OCI-LY1 (cell line): ENCODE measurements around the gene AP1M1.
"Not testable (repeated sequence)": the region's sequence is repeated elsewhere in the genome, so short reads cannot be mapped to it uniquely, and the experiment has no call there.

ENCODE experiments used
- H2AFZ ChIP-seq: fragments of 200-600 bp; sonication (generic), shearing (Covaris generic); 2 replicates; pipeline ENCODE4 v1.6.0; 2014; ENCODE audit warnings: antibody characterized with exemption, mild to moderate bottlenecking, low read length
- H3F3A ChIP-seq: fragments of 200-600 bp; sonication (generic), shearing (Covaris generic); 2 replicates; pipeline ENCODE4 v1.6.0; 2014; ENCODE audit warnings: mild to moderate bottlenecking, antibody characterized with exemption, low read length, moderate library complexity; ENCODE audit not compliant: insufficient read depth
- H3K27ac ChIP-seq: fragments of 200-600 bp; sonication (generic); 2 replicates; pipeline ENCODE4 v1.5.1; 2014; ENCODE audit warnings: low read length, mixed run types, mild to moderate bottlenecking, low read depth; ENCODE audit not compliant: poor library complexity, severe bottlenecking
- H3K27me3 ChIP-seq: fragments of 200-600 bp; sonication (generic); 2 replicates; pipeline ENCODE4 v1.6.0; 2014; ENCODE audit warnings: antibody characterized with exemption, mild to moderate bottlenecking, low read length, moderate library complexity; ENCODE audit not compliant: insufficient read depth
- H3K36me3 ChIP-seq: fragments of 200-600 bp; sonication (generic); 2 replicates; pipeline ENCODE4 v1.6.1; 2014; ENCODE audit warnings: mild to moderate bottlenecking, antibody characterized with exemption, low read length, moderate library complexity, mixed read lengths; ENCODE audit not compliant: insufficient read depth
- H3K4me1 ChIP-seq: fragments of 200-600 bp; sonication (generic); 2 replicates; pipeline ENCODE4 v1.5.1; 2014; ENCODE audit warnings: mild to moderate bottlenecking, low read length, moderate library complexity; ENCODE audit not compliant: insufficient read depth, severe bottlenecking
- H3K4me2 ChIP-seq: fragments of 200-600 bp; sonication (generic), shearing (Covaris generic); 2 replicates; pipeline ENCODE4 v1.6.1; 2014; ENCODE audit warnings: low read length
- H3K4me3 ChIP-seq: fragments of 200-600 bp; sonication (generic); 2 replicates; pipeline ENCODE4 v1.5.1; 2014; ENCODE audit warnings: low read length, low read depth, mild to moderate bottlenecking, mixed read lengths; ENCODE audit not compliant: poor library complexity, severe bottlenecking
- H3K79me2 ChIP-seq: fragments of 200-600 bp; shearing (Covaris generic); 2 replicates; pipeline ENCODE4 v1.6.1; 2016; ENCODE audit warnings: mixed run types, low read length, mixed read lengths; ENCODE audit not compliant: insufficient read depth
- H3K9ac ChIP-seq: fragments of 200-600 bp; sonication (generic), shearing (Covaris generic); 2 replicates; pipeline ENCODE4 v1.6.1; 2014; ENCODE audit warnings: mild to moderate bottlenecking, low read length, mixed read lengths
- H3K9me2 ChIP-seq: fragments of 200-600 bp; sonication (generic), shearing (Covaris generic); 2 replicates; pipeline ENCODE4 v1.6.1; 2014; ENCODE audit warnings: low read depth, mild to moderate bottlenecking, low read length, mixed read lengths
- H3K9me3 ChIP-seq: fragments of 200-600 bp; shearing (Covaris generic); 2 replicates; pipeline ENCODE4 v1.6.1; 2014; ENCODE audit warnings: low read length, mixed read lengths
- H4K20me1 ChIP-seq: fragments of 200-600 bp; sonication (generic), shearing (Covaris generic); 2 replicates; pipeline ENCODE4 v1.6.0; 2016; ENCODE audit warnings: mild to moderate bottlenecking, low read length; ENCODE audit not compliant: insufficient read depth
- CTCF ChIP-seq: fragments of 200-600 bp; sonication (generic), shearing (Covaris generic); IDR thresholded peaks from 2 replicates; pipeline ENCODE4 v1.5.1; 2017; ENCODE audit warnings: mild to moderate bottlenecking, antibody characterized with exemption, low read length, moderate library complexity, mixed read lengths
- EZH2 ChIP-seq: fragments of 200-600 bp; sonication (generic), shearing (Covaris generic); IDR thresholded peaks from 2 replicates; pipeline ENCODE4 v1.8.0; 2017; ENCODE audit warnings: borderline replicate concordance, mixed run types, mild to moderate bottlenecking, antibody characterized with exemption, low read length, moderate library complexity, mixed read lengths

The AP1M1 gene

GRCh38 chr19:16170134-16170533 is 27.6 kb upstream of the AP1M1 start:
- TF ChIP-seq EZH2, result no peak
- no peak for TF ChIP-seq CTCF
- Histone ChIP-seq H3K9ac (no peak overlapping the region), H3K27me3 (no peaks in the 10 kb centered on the region), H3K4me3 (no peak overlapping the region), H3K9me2 (no peaks in the 10 kb centered on the region), H3K4me1 (no peaks in the 10 kb centered on the region), H3K36me3 (no peaks in the 10 kb centered on the region; the same call in 1 of the 2 replicates), H2AFZ (no peak overlapping the region), H3K9me3 (0 out of 2 replicates have a peak, but pooled peaks cover 2% of the 10 kb centered on the region), H4K20me1 (no peaks in the 10 kb centered on the region), H3K27ac (no peak overlapping the region), H3K4me2 (no peak overlapping the region), H3K79me2 (no peaks in the 10 kb centered on the region), H3F3A (no peaks in the 10 kb centered on the region)

- no peaks in the 10 kb centered on the region; the same call in 1 of the 2 replicates for H3K27me3 ChIP-seq
- no peaks in the 10 kb centered on the region for H3K79me2 ChIP-seq
- no peaks in the 10 kb centered on the region for H3F3A ChIP-seq
- H3K27ac ChIP-seq, result no peak overlapping the region
- TF ChIP-seq EZH2 (no peak), CTCF (no peak)
- no peaks in the 10 kb centered on the region for H3K9me2 ChIP-seq
- no peaks in the 10 kb centered on the region; the same call in 1 of the 2 replicates for H3K36me3 ChIP-seq
- H3K4me1 ChIP-seq, result no peaks in the 10 kb centered on the region
- no peak overlapping the region for H3K4me3 ChIP-seq
- H4K20me1 ChIP-seq, result no peaks in the 10 kb centered on the region
- no peak overlapping the region for H2AFZ ChIP-seq
- H3K9me3 ChIP-seq, result 0 out of 2 replicates have a peak, but pooled peaks cover 2% of the 10 kb centered on the region
- H3K4me2 ChIP-seq, result no peak overlapping the region
- H3K9ac ChIP-seq, result no peak overlapping the region
Observed at GRCh38 chr19:16175954-16176353, 21.8 kb upstream of the AP1M1 start.

- not testable (repeated sequence) for H3K36me3 ChIP-seq, H3K9me3 ChIP-seq, H3K27me3 ChIP-seq, H3K4me2 ChIP-seq, H4K20me1 ChIP-seq, H3K27ac ChIP-seq, H3K9me2 ChIP-seq, H3K9ac ChIP-seq, H2AFZ ChIP-seq, H3F3A ChIP-seq, H3K79me2 ChIP-seq, H3K4me3 ChIP-seq
- peaks cover 13% of the 10 kb centered on the region for H3K4me1 ChIP-seq
Observed at GRCh38 chr19:16178866-16179265, 18.8 kb upstream of the AP1M1 start.

- Histone ChIP-seq H3K4me3 (no peak overlapping the region), H2AFZ (no peak overlapping the region), H3K36me3 (no peaks in the 10 kb centered on the region; the same call in 1 of the 2 replicates), H3K9me3 (no peaks in the 10 kb centered on the region), H3K9me2 (no peaks in the 10 kb centered on the region), H3K4me2 (no peak overlapping the region), H4K20me1 (no peaks in the 10 kb centered on the region), H3F3A (no peaks in the 10 kb centered on the region; the same call in 1 of the 2 replicates), H3K4me1 (peaks cover 18% of the 10 kb centered on the region), H3K27ac (no peak overlapping the region), H3K79me2 (no peaks in the 10 kb centered on the region), H3K27me3 (no peaks in the 10 kb centered on the region; the same call in 1 of the 2 replicates), H3K9ac (no peak overlapping the region)
- TF ChIP-seq EZH2 (no peak), CTCF (no peak)
Observed at GRCh38 chr19:16180611-16181010, 17.1 kb upstream of the AP1M1 start.
